ENCODE results near the gene PEX11A. TPM values are rescaled to one million over a fixed set of nuclear protein-coding genes. Genes with fewer than 3 reads are reported as not detected.

The PEX11A gene
- polyA plus RNA-seq, 4 donors, result 10.5 to 19.2 (median 16.8) TPM

GRCh38 chr15:89686522-89686921 lies 4.0 kb downstream of the PEX11A start:
- H3K36me3 ChIP-seq (ENCODE audit: control insufficient read depth in 3 of 3, insufficient read depth in 2 of 3, low read depth in 1 of 3, low read length in 3 of 3), result peaks cover 0 to 12% (median 9%) of the 10 kb centered on the region in 3 donors
- no peak overlapping the region for H3K27ac ChIP-seq (ENCODE audit: low read depth in 1 of 3, low read length in 2 of 3)
- no peak overlapping the region for H3K4me3 ChIP-seq (ENCODE audit: low read depth in 1 of 3, low read length in 3 of 3)
- DNase-seq (no peak), FAIRE-seq (no peak)
- H3K9me3 ChIP-seq (ENCODE audit: control insufficient read depth in 2 of 2, insufficient read depth in 1 of 2, low read depth in 1 of 2, low read length in 1 of 2), result no peaks in the 10 kb centered on the region
- H3K27me3 ChIP-seq (ENCODE audit: control insufficient read depth in 3 of 3, insufficient read depth in 3 of 3, low read length in 3 of 3), result no peaks in the 10 kb centered on the region
- peaks cover 0 to 3% (median 0%) of the 10 kb centered on the region in 3 donors for H3K4me1 ChIP-seq (ENCODE audit: control insufficient read depth in 3 of 3, insufficient read depth in 2 of 3, low read depth in 1 of 3, low read length in 2 of 3)

- Histone ChIP-seq H3K9me3 (ENCODE audit: control insufficient read depth in 2 of 2, insufficient read depth in 1 of 2, low read depth in 1 of 2, low read length in 1 of 2) (no peaks in the 10 kb centered on the region), H3K27ac (ENCODE audit: low read depth in 1 of 3, low read length in 2 of 3) (no peak overlapping the region), H3K36me3 (ENCODE audit: control insufficient read depth in 3 of 3, insufficient read depth in 2 of 3, low read depth in 1 of 3, low read length in 3 of 3) (peaks cover 0 to 12% (median 9%) of the 10 kb centered on the region in 3 donors), H3K4me1 (ENCODE audit: control insufficient read depth in 3 of 3, insufficient read depth in 2 of 3, low read depth in 1 of 3, low read length in 2 of 3) (peaks cover 0 to 3% (median 3%) of the 10 kb centered on the region in 3 donors), H3K27me3 (ENCODE audit: control insufficient read depth in 3 of 3, insufficient read depth in 3 of 3, low read length in 3 of 3) (no peaks in the 10 kb centered on the region), H3K4me3 (ENCODE audit: low read depth in 1 of 3, low read length in 3 of 3) (no peak overlapping the region)
- WGBS, 3 donors, result 63 to 73% (median 67%) methylated on average over 2 of the region's 2 CpGs
- DNase-seq (no peak), FAIRE-seq (no peak)
Measured at GRCh38 chr15:89685995-89686394, 4.6 kb downstream of the PEX11A start.

- Histone ChIP-seq H3K27me3 (ENCODE audit: control insufficient read depth in 3 of 3, insufficient read depth in 3 of 3, low read length in 3 of 3) (no peaks in the 10 kb centered on the region), H3K4me1 (ENCODE audit: control insufficient read depth in 3 of 3, insufficient read depth in 2 of 3, low read depth in 1 of 3, low read length in 2 of 3) (peaks cover 0 to 12% (median 4%) of the 10 kb centered on the region in 3 donors), H3K4me3 (ENCODE audit: low read depth in 1 of 3, low read length in 3 of 3) (no peak overlapping the region), H3K27ac (ENCODE audit: low read depth in 1 of 3, low read length in 2 of 3) (peak overlapping the region in 2 of 3 donors; percentile 69 to 71), H3K9me3 (ENCODE audit: control insufficient read depth in 2 of 2, insufficient read depth in 1 of 2, low read depth in 1 of 2, low read length in 1 of 2) (no peaks in the 10 kb centered on the region), H3K36me3 (ENCODE audit: control insufficient read depth in 3 of 3, insufficient read depth in 2 of 3, low read depth in 1 of 3, low read length in 3 of 3) (peaks cover 0 to 12% (median 9%) of the 10 kb centered on the region in 3 donors)
- DNase-seq, result no peak
- no peak for FAIRE-seq
- WGBS, 3 donors, result 81 to 93% (median 89%) methylated on average over 2 of the region's 2 CpGs
Measured at GRCh38 chr15:89681146-89681545, 9.4 kb downstream of the PEX11A start.

GRCh38 chr15:89680282-89680873 lies 10.2 kb downstream of the PEX11A start:
- peaks cover 0 to 12% (median 4%) of the 10 kb centered on the region in 3 donors for H3K4me1 ChIP-seq (ENCODE audit: control insufficient read depth in 3 of 3, insufficient read depth in 2 of 3, low read depth in 1 of 3, low read length in 2 of 3)
- peak overlapping the region; percentile 69 to 71 (median 71) for H3K27ac ChIP-seq (ENCODE audit: low read depth in 1 of 3, low read length in 2 of 3)
- H3K4me3 ChIP-seq (ENCODE audit: low read depth in 1 of 3, low read length in 3 of 3), result no peak overlapping the region
- no peaks in the 10 kb centered on the region for H3K9me3 ChIP-seq (ENCODE audit: control insufficient read depth in 2 of 2, insufficient read depth in 1 of 2, low read depth in 1 of 2, low read length in 1 of 2)
- FAIRE-seq (peak; percentile 55), DNase-seq (peak; percentile 73 to 99)
- 8 to 44% (median 31%) methylated on average over 5 of the region's 5 CpGs for WGBS, 3 donors
- H3K27me3 ChIP-seq (ENCODE audit: control insufficient read depth in 3 of 3, insufficient read depth in 3 of 3, low read length in 3 of 3), result no peaks in the 10 kb centered on the region
- H3K36me3 ChIP-seq (ENCODE audit: control insufficient read depth in 3 of 3, insufficient read depth in 2 of 3, low read depth in 1 of 3, low read length in 3 of 3), result peaks cover 0 to 9% (median 8%) of the 10 kb centered on the region in 3 donors

- no peaks in the 10 kb centered on the region for H3K9me3 ChIP-seq (ENCODE audit: control insufficient read depth in 2 of 2, insufficient read depth in 1 of 2, low read depth in 1 of 2, low read length in 1 of 2)
Measured at GRCh38 chr15:89679212-89679611, 11.3 kb downstream of the PEX11A start, which contains the start of gene PLIN1. Gene PLIN1, minus strand, starts transcription at chr15:89679367. Its CDS starts 1,878 bp downstream, at chr15:89677489.

GRCh38 chr15:89677381-89677780 lies 13.2 kb downstream of the PEX11A start:
- no peaks in the 10 kb centered on the region for H3K9me3 ChIP-seq (ENCODE audit: control insufficient read depth in 2 of 2, insufficient read depth in 1 of 2, low read depth in 1 of 2, low read length in 1 of 2)
- WGBS, 3 donors, result 82 to 96% (median 88%) methylated on average over 1 of the region's 1 CpG
- H3K36me3 ChIP-seq (ENCODE audit: control insufficient read depth in 3 of 3, insufficient read depth in 2 of 3, low read depth in 1 of 3, low read length in 3 of 3), result no peaks in the 10 kb centered on the region
- DNase-seq (no peak), FAIRE-seq (no peak)
- no peaks in the 10 kb centered on the region for H3K27me3 ChIP-seq (ENCODE audit: control insufficient read depth in 3 of 3, insufficient read depth in 3 of 3, low read length in 3 of 3)
- H3K4me3 ChIP-seq (ENCODE audit: low read depth in 1 of 3, low read length in 3 of 3), result no peak overlapping the region
- H3K4me1 ChIP-seq (ENCODE audit: control insufficient read depth in 3 of 3, insufficient read depth in 2 of 3, low read depth in 1 of 3, low read length in 2 of 3), result peaks cover 0 to 12% (median 4%) of the 10 kb centered on the region in 3 donors
- no peak overlapping the region for H3K27ac ChIP-seq (ENCODE audit: low read depth in 1 of 3, low read length in 2 of 3)

More at GRCh38 chr15:89679212-89679611, 11.3 kb downstream of the PEX11A start, which contains the start of gene PLIN1:
- H3K27ac ChIP-seq (ENCODE audit: low read depth in 1 of 3, low read length in 2 of 3), result peak within 1 kb of the TSS; percentile 71
- DNase-seq, result no peak
- 89 to 100% (median 92%) methylated on average over 2 of the region's 2 CpGs for WGBS, 3 donors
- peaks cover 0 to 9% (median 6%) of the 10 kb centered on the region in 3 donors for H3K36me3 ChIP-seq (ENCODE audit: control insufficient read depth in 3 of 3, insufficient read depth in 2 of 3, low read depth in 1 of 3, low read length in 3 of 3)
- peaks cover 0 to 12% (median 4%) of the 10 kb centered on the region in 3 donors for H3K4me1 ChIP-seq (ENCODE audit: control insufficient read depth in 3 of 3, insufficient read depth in 2 of 3, low read depth in 1 of 3, low read length in 2 of 3)
- no peaks in the 10 kb centered on the region for H3K27me3 ChIP-seq (ENCODE audit: control insufficient read depth in 3 of 3, insufficient read depth in 3 of 3, low read length in 3 of 3)
- no peak within 1 kb of the TSS for H3K4me3 ChIP-seq (ENCODE audit: low read depth in 1 of 3, low read length in 3 of 3)
- FAIRE-seq, result no peak

GRCh38 chr15:89675606-89676005 lies 14.9 kb downstream of the PEX11A start:
- Histone ChIP-seq H3K4me1 (ENCODE audit: control insufficient read depth in 3 of 3, insufficient read depth in 2 of 3, low read depth in 1 of 3, low read length in 2 of 3) (peaks cover 0 to 11% (median 3%) of the 10 kb centered on the region in 3 donors), H3K9me3 (ENCODE audit: control insufficient read depth in 2 of 2, insufficient read depth in 1 of 2, low read depth in 1 of 2, low read length in 1 of 2) (no peaks in the 10 kb centered on the region), H3K4me3 (ENCODE audit: low read depth in 1 of 3, low read length in 3 of 3) (no peak overlapping the region), H3K36me3 (ENCODE audit: control insufficient read depth in 3 of 3, insufficient read depth in 2 of 3, low read depth in 1 of 3, low read length in 3 of 3) (no peaks in the 10 kb centered on the region), H3K27ac (ENCODE audit: low read depth in 1 of 3, low read length in 2 of 3) (no peak overlapping the region), H3K27me3 (ENCODE audit: control insufficient read depth in 3 of 3, insufficient read depth in 3 of 3, low read length in 3 of 3) (no peaks in the 10 kb centered on the region)
- FAIRE-seq (no peak), DNase-seq (no peak)
- 76 to 85% (median 76%) methylated on average over 6 of the region's 6 CpGs for WGBS, 3 donors

- no peaks in the 10 kb centered on the region for H3K27me3 ChIP-seq (ENCODE audit: control insufficient read depth in 3 of 3, insufficient read depth in 3 of 3, low read length in 3 of 3)
- H3K4me3 ChIP-seq (ENCODE audit: low read depth in 1 of 3, low read length in 3 of 3), result no peak overlapping the region
- H3K36me3 ChIP-seq (ENCODE audit: control insufficient read depth in 3 of 3, insufficient read depth in 2 of 3, low read depth in 1 of 3, low read length in 3 of 3), result no peaks in the 10 kb centered on the region
- peaks cover 0 to 3% (median 3%) of the 10 kb centered on the region in 3 donors for H3K4me1 ChIP-seq (ENCODE audit: control insufficient read depth in 3 of 3, insufficient read depth in 2 of 3, low read depth in 1 of 3, low read length in 2 of 3)
- H3K27ac ChIP-seq (ENCODE audit: low read depth in 1 of 3, low read length in 2 of 3), result no peak overlapping the region
- DNase-seq, result no peak
- no peak for FAIRE-seq
- WGBS, 3 donors, result 82 to 87% (median 85%) methylated on average over 4 of the region's 4 CpGs
- H3K9me3 ChIP-seq (ENCODE audit: control insufficient read depth in 2 of 2, insufficient read depth in 1 of 2, low read depth in 1 of 2, low read length in 1 of 2), result no peaks in the 10 kb centered on the region
Measured at GRCh38 chr15:89674526-89674925, 16.0 kb downstream of the PEX11A start.

GRCh38 chr15:89673165-89673512 lies 17.4 kb downstream of the PEX11A start:
- H3K4me3 ChIP-seq (ENCODE audit: low read depth in 1 of 3, low read length in 3 of 3), result no peak overlapping the region
- WGBS, 3 donors, result 68 to 77% (median 75%) methylated on average over 12 of the region's 12 CpGs
- no peaks in the 10 kb centered on the region for H3K9me3 ChIP-seq (ENCODE audit: control insufficient read depth in 2 of 2, insufficient read depth in 1 of 2, low read depth in 1 of 2, low read length in 1 of 2)
- no peak overlapping the region for H3K27ac ChIP-seq (ENCODE audit: low read depth in 1 of 3, low read length in 2 of 3)
- no peak for DNase-seq
- H3K4me1 ChIP-seq (ENCODE audit: control insufficient read depth in 3 of 3, insufficient read depth in 2 of 3, low read depth in 1 of 3, low read length in 2 of 3), result peaks cover 0 to 3% (median 3%) of the 10 kb centered on the region in 3 donors
- no peaks in the 10 kb centered on the region for H3K36me3 ChIP-seq (ENCODE audit: control insufficient read depth in 3 of 3, insufficient read depth in 2 of 3, low read depth in 1 of 3, low read length in 3 of 3)
- no peaks in the 10 kb centered on the region for H3K27me3 ChIP-seq (ENCODE audit: control insufficient read depth in 3 of 3, insufficient read depth in 3 of 3, low read length in 3 of 3)
- no peak for FAIRE-seq

Measured in small intestine (tissue), 7 donors.